ENCODE data around the gene NR1H2. TPM values are rescaled to one million over a fixed set of nuclear protein-coding genes. Genes with fewer than 3 reads are reported as not detected.

The NR1H2 gene
- total and polyA plus RNA-seq, 2 experiments from 2014 or later: 32.9 to 70.2 TPM

- DNase-seq (ENCODE audit: low spot score) (peak; percentile 35), ATAC-seq (no peak)
- no peak overlapping the region for H3K4me3 ChIP-seq
- H2AFZ ChIP-seq: no peak overlapping the region
- Mint-ChIP-seq H3K4me1 (no peaks in the 10 kb centered on the region), H3K4me3 (no peak overlapping the region), H3K27ac (no peak overlapping the region), H3K36me3 (ENCODE audit: low read depth) (peaks cover 40% of the 10 kb centered on the region), H3K27me3 (ENCODE audit: insufficient read depth, low read depth, poor library complexity) (peaks cover 3% of the 10 kb centered on the region), H3K9me3 (peaks cover 99% of the 10 kb centered on the region)
- H3F3A ChIP-seq (replicated peaks; ENCODE audit: low read depth): no peaks in the 10 kb centered on the region
- H3K79me2 ChIP-seq (replicated peaks; ENCODE audit: insufficient read depth): no peaks in the 10 kb centered on the region
- TF ChIP-seq CTCF (conservative IDR thresholded peaks at IDR 0.05; ENCODE audit: low read depth in 2 of 2) (peak in 1 of 2 experiments; percentile 31; a peak in 2 of 4 replicates), JUNB (IDR thresholded peaks at IDR 0.05; ENCODE audit: unreplicated experiment) (no peak)
- H3K4me1 ChIP-seq (ENCODE audit: insufficient read depth): no peaks in the 10 kb centered on the region
- no peak overlapping the region for H3K27ac ChIP-seq (ENCODE audit: low read depth)
- H4K20me1 ChIP-seq (replicated peaks; ENCODE audit: insufficient read depth): no peaks in the 10 kb centered on the region; the same call in 1 of the 2 replicates
- no peaks in the 10 kb centered on the region for H3K9me2 ChIP-seq (ENCODE audit: insufficient read depth)
- H3K4me2 ChIP-seq: no peak overlapping the region
- no peaks in the 10 kb centered on the region for H3K27me3 ChIP-seq (ENCODE audit: insufficient read depth)
- no peaks in the 10 kb centered on the region for H3K36me3 ChIP-seq (ENCODE audit: insufficient read depth)
Observed at GRCh38 chr19:50349277-50350057, 26.8 kb upstream of the NR1H2 start.

GRCh38 chr19:50352242-50352641, 24.0 kb upstream of the NR1H2 start:
- no peak overlapping the region for H3K4me3 ChIP-seq
- no peak for DNase-seq (ENCODE audit: low spot score)
- H3K27me3 Mint-ChIP-seq (ENCODE audit: insufficient read depth, low read depth, poor library complexity): peaks cover 3% of the 10 kb centered on the region
- H3K9me3 Mint-ChIP-seq: peaks cover 97% of the 10 kb centered on the region
- H4K20me1 ChIP-seq (replicated peaks; ENCODE audit: insufficient read depth): no peaks in the 10 kb centered on the region; the same call in 1 of the 2 replicates
- H3K4me2 ChIP-seq: no peak overlapping the region
- H3K36me3 Mint-ChIP-seq (ENCODE audit: low read depth): peaks cover 38% of the 10 kb centered on the region
- no peaks in the 10 kb centered on the region for H3K9me2 ChIP-seq (ENCODE audit: insufficient read depth)
- H3K79me2 ChIP-seq (replicated peaks; ENCODE audit: insufficient read depth): no peaks in the 10 kb centered on the region
- no peak overlapping the region for H3K4me3 Mint-ChIP-seq
- H3K4me1 Mint-ChIP-seq: no peaks in the 10 kb centered on the region
- H3F3A ChIP-seq (replicated peaks; ENCODE audit: low read depth): no peaks in the 10 kb centered on the region
- H3K36me3 ChIP-seq (ENCODE audit: insufficient read depth): no peaks in the 10 kb centered on the region
- H3K27me3 ChIP-seq (ENCODE audit: insufficient read depth): no peaks in the 10 kb centered on the region
- no peak overlapping the region for H3K27ac Mint-ChIP-seq
- no peak overlapping the region for H2AFZ ChIP-seq
- no peaks in the 10 kb centered on the region for H3K4me1 ChIP-seq (ENCODE audit: insufficient read depth)
- H3K27ac ChIP-seq (ENCODE audit: low read depth): no peak overlapping the region
- no peak for ATAC-seq
- TF ChIP-seq ZNF331 (CRISPR knock-in tag; IDR thresholded peaks at IDR 0.05; ENCODE audit: low read depth): no peak
- TF ChIP-seq ETS1 (IDR thresholded peaks at IDR 0.05): no peak
- no peak for TF ChIP-seq JUNB (IDR thresholded peaks at IDR 0.05; ENCODE audit: unreplicated experiment)
- TF ChIP-seq CREB1 (CRISPR knock-in tag; IDR thresholded peaks at IDR 0.05; ENCODE audit: low read depth): no peak
- no peak for TF ChIP-seq EZH2phosphoT487 (IDR thresholded peaks at IDR 0.05; ENCODE audit: unreplicated experiment)
- TF ChIP-seq ZNF462 (CRISPR knock-in tag; IDR thresholded peaks at IDR 0.05): no peak
- no peak for TF ChIP-seq EZH2 (IDR thresholded peaks at IDR 0.05; ENCODE audit: low read depth, unreplicated experiment)
- TF ChIP-seq CTCF (conservative IDR thresholded peaks at IDR 0.05; ENCODE audit: low read depth in 2 of 2): no peak

All from GM23338 (cell line).